ENCODE measurements around the gene ZNF620.
"Not testable (repeated sequence)": the region's sequence is repeated elsewhere in the genome, so short reads cannot be mapped to it uniquely, and the experiment has no call there.

Gene ZNF620

GRCh38 chr3:40505599-40506462 lies at the start of gene ZNF620:
TSS of gene ZNF620 (plus strand) at chr3:40506039. CDS start at chr3:40506353, 314 bp downstream.
- DNase-seq (ENCODE audit: low read depth): peak; percentile 30

- no peak for DNase-seq (ENCODE audit: low read depth)
Measured at GRCh38 chr3:40456279-40456939, 49.4 kb upstream of the ZNF620 start.

DNA sequence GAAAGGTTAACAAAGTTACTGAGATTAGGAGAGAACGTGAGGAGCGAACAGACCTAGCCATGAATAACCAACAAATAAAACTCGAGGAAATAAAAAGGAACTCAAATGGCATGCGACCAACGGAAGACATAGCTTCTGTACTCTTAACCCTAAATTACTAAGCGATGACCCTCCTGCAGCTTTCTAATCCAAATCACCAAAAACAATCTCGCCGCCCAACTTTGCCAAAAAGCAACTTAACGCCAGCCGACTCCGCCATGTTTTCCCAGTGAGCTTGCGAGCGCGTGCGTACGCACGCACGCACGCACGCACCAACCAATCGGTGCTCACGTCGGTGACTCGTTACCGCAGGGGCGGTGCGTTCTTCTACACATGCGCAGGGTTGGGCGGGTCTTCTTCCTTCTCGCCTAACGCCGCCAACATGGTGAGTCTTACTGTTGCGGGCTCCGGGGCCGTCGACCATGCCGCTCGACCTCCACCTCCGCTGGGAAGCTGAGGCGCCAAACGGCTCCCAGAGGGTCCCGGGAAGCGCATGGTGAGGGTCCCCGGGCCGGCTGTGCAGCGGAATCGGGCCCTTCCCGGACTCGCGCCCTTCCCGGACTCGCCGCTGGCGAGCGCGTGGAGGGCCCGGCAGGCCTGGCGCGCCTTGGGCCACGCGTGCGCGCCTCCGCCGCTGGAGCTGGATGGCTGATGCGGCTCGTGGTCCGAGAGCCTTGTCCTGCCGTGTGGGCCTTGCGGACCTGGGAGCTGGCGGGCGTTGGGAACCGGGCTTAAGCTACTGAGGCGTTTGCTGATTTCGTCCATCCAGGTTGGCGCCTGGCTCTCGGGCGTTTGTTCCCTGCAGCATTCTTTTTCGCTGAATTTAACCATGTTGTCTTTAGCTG lies 48.7 kb upstream of the ZNF620 start, which contains the start of gene RPL14:
TSS of gene RPL14 (plus strand) at position 400 of the 884 bp plus-strand sequence. CDS start at position 533, 133 bp downstream.
- DNase-seq (ENCODE audit: low read depth): peak; percentile 87

- DNase-seq (ENCODE audit: low read depth): no peak
Measured at GRCh38 chr3:40458473-40458872, 47.4 kb upstream of the ZNF620 start.

DNA sequence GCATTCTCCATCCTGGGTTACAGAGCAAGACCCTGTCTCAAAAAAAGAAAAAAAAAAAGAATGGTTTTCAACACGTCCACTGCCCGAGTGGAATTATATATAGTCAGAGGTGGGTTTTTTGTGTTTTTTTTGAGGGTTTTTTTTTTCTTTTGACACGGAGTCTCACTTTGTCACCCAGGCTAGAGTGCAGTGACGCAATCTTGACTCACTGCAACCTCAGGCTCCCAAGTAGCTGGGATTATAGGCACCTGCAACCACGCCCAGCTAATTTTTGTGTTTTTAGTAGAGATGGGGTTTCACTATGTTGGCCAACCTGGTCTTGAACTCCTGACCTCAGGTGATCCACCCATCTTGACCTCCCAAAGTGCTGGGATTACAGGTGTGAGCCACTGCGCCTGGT lies 45.4 kb upstream of the ZNF620 start:
- not testable (repeated sequence) for DNase-seq (ENCODE audit: low read depth)

- DNase-seq (ENCODE audit: low read depth): no peak
Measured at GRCh38 chr3:40461161-40461560, 44.7 kb upstream of the ZNF620 start.

GRCh38 chr3:40462838-40463237 lies 43.0 kb upstream of the ZNF620 start:
- DNase-seq (ENCODE audit: low read depth): not testable (repeated sequence)

DNA sequence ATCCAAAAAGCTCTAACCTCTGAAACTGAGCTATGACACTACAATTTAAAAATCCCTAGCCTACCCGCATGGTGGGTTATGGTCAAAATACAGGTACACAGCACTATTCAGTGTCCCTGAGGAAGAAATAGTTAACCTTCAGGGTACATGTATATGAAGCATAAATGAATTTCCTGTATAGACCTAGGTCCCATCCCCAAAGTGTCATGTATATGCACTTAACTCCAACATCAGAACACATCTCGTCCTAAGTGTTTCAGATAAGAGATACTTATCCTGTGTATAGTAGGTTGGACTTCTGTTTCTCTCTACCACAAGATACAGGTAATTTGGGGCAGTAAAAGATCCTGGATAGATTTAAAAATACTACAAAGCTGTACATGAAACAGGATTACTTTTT lies 42.3 kb upstream of the ZNF620 start:
- DNase-seq (ENCODE audit: low read depth): no peak

- DNase-seq (ENCODE audit: low read depth): no peak
Measured at GRCh38 chr3:40464339-40465110, 41.3 kb upstream of the ZNF620 start.

GRCh38 chr3:40465111-40465407 lies 40.8 kb upstream of the ZNF620 start:
- DNase-seq (ENCODE audit: low read depth): no peak

DNA sequence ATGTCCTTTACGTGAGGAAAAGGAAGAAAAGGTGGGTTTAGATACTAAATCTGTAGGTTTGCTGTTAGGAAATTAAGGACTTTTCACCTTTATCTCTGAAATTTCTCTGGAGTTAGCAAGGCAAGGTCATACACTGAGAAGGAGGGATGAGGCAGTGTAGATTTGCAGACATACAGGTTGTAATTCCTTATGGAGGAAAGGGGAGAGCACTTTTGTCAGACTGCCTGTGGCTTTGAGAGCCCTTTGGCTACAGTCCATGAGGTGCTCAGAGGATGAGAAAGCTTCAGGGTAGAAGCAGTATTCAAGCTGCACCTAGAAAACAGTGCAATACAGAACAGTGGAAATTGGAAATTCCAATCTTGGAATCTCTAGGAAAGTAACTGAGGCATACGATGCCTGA lies 40.4 kb upstream of the ZNF620 start:
- no peak for DNase-seq (ENCODE audit: low read depth)

GRCh38 chr3:40468018-40468417 lies 37.8 kb upstream of the ZNF620 start:
- DNase-seq (ENCODE audit: low read depth): no peak

GRCh38 chr3:40470701-40471100 lies 35.1 kb upstream of the ZNF620 start:
- no peak for DNase-seq (ENCODE audit: low read depth)

- peak; percentile 56 for DNase-seq (ENCODE audit: low read depth)
Measured at GRCh38 chr3:40476478-40477470, 29.1 kb upstream of the ZNF620 start, which contains the start of gene ZNF619. TSS of gene ZNF619 (plus strand) at chr3:40477122. CDS start at chr3:40477980, 858 bp downstream.

DNA sequence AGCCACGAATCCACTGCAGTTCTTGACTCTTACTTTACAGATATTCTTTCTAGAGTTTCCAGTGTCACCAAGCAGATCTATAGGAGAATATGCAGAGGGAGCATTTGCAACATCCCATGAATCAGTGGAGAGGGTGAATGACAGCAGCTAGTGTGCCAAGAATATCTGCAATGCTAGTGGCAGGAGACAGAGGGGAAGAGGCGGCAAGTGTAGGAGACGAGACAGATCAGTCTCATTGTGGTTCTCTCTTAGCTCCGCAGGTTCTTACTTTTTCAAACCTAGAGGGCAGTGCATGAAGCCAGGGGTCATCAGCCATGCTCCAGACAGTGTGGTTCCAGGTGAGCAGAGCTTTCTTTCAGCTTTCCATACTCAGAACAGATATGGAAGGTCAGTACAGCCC lies 28.2 kb upstream of the ZNF620 start:
- DNase-seq (ENCODE audit: low read depth): no peak

- no peak for DNase-seq (ENCODE audit: low read depth)
Measured at GRCh38 chr3:40487172-40487571, 18.7 kb upstream of the ZNF620 start.

DNA sequence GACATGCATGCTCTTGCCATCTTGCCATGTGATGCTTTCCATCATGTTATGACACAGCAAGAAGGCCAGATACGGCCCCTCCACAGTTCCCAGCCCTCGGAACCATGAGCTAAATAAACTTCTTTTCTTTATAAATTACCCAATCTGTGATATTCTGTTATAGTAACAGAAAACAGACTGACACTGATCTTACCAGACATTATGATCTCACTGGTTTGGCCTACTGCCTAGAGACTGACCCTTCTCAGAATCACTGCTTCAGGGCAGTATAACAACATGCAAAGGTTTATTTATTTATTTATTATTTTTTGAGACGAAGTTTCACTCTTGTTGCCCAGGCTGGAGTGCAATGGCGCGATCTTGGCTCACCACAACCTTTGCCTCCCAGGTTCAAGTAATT lies 14.9 kb upstream of the ZNF620 start:
- DNase-seq (ENCODE audit: low read depth): no peak

DNA sequence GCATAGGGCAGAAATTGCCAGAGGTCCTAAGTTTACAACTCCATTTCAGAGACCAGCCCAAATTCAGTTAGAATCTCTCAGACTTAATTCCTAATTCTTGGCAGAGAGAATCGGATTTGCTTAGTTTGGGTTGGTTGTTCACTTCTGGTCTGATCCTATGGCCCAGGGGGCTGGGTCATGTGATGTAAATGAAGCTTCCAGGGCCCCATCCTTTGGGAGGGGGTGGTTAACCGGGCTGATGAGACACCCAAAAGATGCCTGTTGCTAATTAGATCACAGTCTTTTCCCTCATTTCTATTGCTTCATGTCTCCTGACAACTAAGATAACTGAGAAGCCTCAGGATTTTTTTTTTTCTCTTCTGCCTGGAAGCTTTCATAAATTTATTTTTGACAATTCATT lies 11.1 kb upstream of the ZNF620 start:
- no peak for DNase-seq (ENCODE audit: low read depth)

DNA sequence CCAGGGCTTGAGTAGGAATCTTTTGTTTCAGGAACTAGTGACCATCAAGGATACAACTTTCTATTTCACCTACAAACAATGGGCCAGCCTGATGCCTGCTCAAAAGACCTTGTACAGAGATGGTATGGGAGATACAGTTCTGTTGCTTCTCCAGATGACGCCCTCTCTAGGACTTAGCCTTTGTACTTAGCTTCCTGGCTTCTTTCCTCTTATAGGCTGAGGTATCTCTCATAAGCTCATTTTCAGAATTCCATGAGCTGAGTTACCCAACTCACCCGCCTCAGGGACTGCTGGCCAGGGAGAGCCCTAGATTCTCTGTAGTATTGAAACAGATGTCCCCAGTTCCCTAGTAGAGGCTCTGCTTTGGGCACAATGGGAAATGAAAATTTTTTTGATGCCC lies 8.6 kb upstream of the ZNF620 start:
- no peak for DNase-seq (ENCODE audit: low read depth)

GRCh38 chr3:40499952-40500351 lies 5.9 kb upstream of the ZNF620 start:
- DNase-seq (ENCODE audit: low read depth): no peak

All from HS-27A (cell line).